Fibroblast of gingiva (primary cell): ENCODE measurements around the gene KRTAP4-1.
"Not testable (repeated sequence)": the region's sequence is repeated elsewhere in the genome, so short reads cannot be mapped to it uniquely, and the experiment has no call there.

Experiments
- DNase-seq: peaks from one replicate; pipeline ENCODE4 v3.0.0-alpha.2; 2011; ENCODE audit warnings: low read depth

Gene KRTAP4-1

DNA sequence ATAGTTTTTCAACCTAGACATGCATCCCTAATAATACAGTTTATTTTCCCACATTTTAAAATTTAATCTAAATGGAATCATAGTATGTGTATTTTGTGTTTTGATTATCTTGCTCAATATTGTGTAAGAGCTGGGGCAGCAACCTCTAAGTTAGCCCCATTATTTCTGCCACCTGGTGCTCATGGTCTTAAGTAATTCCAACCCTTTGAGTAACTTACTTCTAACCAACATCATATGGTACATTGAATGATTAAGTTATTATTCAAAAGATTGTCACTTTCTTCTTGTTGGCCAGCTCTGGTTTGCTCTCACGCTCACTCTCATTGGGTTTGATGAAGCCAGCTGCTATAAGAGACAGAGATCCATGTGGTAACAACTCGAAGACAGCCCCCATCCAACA is 12.8 kb downstream of the KRTAP4-1 start:
- DNase-seq: peak; percentile 45

DNA sequence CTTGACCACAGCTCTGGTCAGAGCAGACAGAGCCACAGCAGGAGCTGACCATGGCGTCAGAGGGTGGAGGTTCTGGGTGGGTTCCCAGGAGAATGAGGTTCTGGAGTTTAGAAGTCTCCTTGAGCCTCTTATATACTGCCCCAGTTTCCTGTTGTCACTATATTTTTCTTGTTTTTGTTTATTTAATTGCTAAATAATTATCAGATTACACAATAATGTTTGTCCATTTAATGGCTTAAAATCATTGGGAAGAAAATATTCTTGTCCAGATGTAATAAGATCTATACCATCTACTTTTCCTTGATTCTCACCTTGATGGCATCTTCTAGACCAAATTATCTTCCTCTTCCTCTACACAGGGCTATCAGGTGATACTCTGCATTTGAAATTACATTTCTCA is 16.6 kb downstream of the KRTAP4-1 start, which contains the start of gene KRTAP4-3:
Gene KRTAP4-3 (minus strand): TSS at position 101 of the 400 bp plus-strand sequence. CDS start 49 bp downstream, at position 52.
- no peak for DNase-seq

DNA sequence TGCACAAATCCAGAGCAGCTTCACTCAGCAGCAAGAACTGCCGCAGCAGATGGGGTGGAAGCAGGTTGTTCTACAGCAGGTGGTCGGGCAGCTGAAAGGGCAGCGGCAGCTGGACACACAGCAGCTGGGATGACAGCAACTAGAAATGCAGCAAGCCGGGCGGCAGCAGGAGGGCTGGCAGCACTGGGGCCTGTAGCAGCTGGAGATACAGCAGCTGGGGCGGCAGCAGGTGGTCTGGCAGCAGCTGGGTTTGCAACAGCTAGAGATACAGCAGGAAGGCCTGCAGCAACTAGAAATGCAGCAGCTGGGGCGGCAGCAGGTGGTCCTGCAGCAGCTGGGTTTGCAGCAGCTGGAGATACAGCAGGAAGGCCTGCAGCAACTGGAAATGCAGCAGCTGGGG is 17.1 kb downstream of the KRTAP4-1 start:
- no peak for DNase-seq

DNA sequence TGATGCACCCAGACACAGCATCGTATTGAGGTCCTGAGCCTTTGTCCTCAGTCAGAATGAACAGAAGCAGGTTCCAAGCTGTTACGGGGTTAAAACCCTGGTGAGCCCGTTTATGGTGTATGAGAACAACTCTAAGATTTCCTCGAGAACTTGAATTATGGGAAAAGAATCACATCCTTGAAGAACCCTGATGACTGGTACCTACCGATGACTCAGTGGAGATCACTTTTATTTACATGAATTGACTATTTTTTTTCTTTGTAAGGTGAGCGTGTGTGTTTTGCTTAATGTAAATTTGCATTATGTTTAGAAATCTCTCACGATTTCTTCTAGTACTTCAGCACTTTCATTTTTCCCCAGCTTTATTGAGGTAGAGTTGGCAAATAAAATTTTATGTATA is 20.9 kb downstream of the KRTAP4-1 start:
- DNase-seq: no peak

DNA sequence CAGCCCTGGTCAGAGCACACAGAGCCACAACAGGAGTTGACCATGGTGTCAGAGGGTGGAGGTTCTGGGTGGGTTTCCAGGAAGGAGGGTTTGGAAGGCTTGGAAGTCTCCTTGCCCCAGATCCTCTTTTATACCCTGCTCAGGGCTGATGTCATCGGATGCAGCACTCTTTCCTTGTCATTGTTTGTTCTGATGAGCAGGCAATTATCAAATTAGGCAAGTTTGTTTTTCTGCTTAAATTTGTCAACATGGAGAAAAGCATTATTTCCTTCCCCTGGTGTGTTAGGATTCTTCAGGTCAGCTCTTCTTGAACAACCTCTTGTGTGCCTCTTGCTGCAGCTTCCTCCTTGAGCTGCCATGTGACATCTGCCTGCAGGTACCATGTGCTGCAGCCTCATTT is 24.1 kb downstream of the KRTAP4-1 start, which contains the start of gene KRTAP4-4:
Gene KRTAP4-4 (minus strand): TSS at position 101 of the 400 bp plus-strand sequence. CDS start 57 bp downstream, at position 44.
- no peak for DNase-seq

DNA sequence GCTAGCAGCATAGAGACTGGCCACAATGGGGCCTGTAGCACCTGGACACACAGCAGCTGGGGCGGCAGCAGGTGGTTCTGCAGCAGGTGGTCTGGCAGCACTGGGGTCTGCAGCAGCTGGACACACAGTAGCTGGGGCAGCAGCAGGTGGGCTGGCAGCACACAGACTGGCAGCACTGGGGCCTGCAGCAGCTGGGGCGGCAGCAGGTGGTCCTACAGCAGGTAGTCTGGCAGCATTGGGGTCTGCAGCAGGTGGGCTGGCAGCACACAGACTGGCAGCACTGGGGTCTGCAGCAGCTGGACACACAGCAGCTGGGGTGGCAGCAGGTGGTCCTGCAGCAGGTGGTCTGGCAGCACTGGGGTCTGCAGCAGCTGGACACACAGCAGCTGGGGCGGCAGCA is 24.5 kb downstream of the KRTAP4-1 start:
- DNase-seq: not testable (repeated sequence)

DNA sequence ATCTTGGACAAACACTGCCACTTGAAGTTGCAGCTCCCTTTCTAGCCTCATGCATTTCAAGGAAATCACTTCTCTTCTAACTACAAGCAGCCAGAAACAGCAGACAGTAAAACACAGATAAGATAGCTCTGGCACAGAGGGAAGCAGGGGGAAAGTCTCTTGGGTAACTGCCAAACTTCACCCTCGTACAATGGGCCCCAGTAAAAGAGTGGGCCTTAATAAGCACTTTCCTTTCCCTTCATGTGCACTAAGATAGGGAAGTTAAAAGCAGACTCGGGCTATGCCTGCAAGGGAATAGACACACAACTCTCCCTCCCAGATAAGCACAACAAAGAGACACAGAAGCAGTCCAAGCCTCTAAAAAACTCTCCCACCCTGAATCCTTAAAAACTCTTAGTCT is 30.9 kb downstream of the KRTAP4-1 start:
- DNase-seq: no peak

DNA sequence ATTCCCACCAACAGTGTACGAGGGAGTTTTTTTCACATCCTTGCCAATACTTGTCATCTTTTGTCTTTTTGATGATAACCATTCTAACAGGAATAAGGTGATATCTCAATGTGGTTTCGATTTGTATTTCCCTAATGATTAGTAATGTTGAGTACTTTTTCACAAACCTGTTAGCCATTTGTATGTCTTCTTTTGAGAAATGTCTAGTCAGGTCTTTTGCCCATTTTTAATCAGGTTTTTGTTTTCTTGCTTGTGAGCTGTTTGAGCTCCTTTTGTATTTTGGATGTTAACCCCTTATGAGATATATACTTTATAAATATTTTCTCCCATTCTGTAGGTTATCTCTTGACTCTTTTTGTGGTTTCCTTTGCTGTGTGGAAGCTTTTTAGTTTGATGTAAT is 33.2 kb downstream of the KRTAP4-1 start:
- DNase-seq: no peak

DNA sequence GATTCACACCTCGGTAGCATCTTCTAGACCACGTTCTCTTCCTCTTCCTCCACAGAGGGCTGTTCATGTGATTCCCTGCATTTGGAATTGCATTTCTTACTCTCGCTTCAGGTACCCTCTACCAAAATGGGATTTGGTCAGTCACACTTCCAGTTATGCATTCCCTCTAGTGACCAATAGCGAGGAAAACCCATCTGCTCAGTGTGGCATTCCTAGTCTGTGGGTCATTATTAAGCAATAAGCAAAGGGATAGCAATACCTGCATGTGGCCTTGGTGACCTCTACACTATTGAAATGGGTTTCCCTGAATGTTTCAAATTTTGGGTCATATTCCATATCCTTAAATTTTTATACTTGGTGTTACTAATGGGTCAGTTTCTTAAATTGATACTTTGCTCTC is 34.7 kb downstream of the KRTAP4-1 start:
- DNase-seq: no peak

DNA sequence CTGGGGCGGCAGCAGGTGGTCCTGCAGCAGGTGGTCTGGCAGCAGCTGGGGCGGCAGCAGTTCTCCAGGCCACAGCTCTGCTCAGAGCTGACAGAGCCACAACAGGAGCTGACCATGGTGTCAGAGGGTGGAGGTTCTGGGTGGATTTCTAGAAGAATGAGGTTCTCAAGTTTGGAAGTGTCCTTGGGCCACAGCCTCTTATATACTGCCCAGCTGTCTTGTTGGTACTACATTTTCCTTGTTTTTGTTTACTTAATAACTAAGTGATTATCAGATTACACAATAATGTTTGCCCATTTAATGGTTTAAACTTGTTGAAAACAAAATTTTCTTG is 35.1 kb downstream of the KRTAP4-1 start, which contains the start of gene KRTAP4-5:
Gene KRTAP4-5 (minus strand): TSS at position 174 of the 334 bp plus-strand sequence. CDS start 58 bp downstream, at position 116.
- DNase-seq: no peak

DNA sequence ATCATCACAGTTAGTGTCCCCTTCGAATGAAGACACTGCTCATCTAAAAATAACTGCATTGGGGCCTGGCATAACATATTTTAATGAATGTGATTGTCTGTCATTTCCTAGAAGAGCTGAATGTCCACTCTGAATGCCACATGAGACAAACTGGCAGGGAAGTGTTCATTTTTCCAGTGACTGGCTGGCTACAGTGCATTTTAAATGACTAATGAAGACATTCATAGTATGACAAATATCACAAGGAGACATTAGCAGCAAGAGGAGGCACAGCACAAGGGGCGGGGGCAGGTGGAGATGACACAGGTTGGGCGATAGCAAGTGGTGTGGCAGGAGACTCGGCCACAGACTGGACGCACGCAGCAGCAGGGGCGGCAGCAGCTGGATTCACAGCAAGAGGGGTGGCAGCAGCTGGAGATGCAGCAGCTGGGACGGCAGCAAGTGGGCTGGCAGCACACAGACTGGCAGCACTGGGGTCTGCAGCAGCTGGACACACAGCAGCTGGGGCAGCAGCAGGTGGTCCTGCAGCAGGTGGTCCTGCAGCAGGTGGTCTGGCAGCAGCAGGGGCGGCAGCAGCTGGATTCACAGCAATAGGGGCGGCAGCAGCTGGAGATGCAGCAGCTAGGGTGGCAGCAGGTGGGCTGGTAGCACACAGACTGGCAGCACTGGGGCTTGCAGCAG is 35.6 kb downstream of the KRTAP4-1 start:
- not testable (repeated sequence) for DNase-seq

DNA sequence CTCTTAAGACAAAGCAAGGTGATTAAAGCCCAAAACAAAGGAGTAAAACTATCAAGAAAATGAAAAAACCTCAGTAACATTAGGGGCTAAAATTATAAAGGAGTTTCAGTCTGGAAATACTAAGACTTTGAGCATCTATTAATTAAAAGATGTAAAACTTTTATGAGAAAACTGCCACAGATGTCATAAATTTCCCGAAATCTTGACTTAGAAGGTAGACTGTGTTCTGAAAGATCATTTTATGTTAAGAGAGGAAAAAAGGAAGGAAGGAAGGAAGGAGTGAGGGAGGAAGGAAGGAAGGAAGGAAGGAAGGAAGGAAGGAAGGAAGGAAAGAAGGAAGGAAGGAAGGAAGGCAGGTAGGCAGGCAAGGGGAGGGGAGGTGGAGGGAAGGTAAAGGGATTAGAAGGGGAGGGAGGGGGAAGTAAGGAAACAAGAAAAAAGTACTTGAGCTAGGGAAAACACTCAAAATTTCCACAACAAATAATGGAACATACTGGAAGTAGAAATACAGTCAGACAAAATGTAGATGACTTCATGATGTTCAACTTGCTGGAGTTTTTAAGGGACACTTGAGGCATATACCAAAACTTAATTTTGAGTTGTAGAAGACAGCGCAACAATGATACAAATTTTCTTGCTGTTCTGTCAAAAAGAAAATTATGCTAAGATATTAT is 37.0 kb downstream of the KRTAP4-1 start:
- no peak for DNase-seq

DNA sequence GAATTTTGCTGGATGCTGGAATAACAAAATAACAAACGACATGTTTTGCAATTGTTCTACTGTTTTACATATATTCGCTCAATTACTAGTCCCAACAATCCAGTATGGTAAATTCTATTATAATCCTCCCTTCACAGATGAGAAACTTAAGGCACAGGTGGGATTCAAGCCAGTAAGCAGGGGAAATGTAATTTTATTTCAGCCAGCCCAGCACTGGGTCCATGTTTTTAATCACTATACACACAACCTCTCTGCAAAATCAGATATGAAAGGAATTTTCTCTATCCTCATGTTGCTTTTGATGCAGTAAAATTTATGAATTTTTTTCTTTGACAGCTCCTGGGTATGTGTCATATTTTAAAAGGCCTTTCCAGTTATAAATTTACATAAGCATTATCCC is 39.5 kb downstream of the KRTAP4-1 start:
- no peak for DNase-seq

DNA sequence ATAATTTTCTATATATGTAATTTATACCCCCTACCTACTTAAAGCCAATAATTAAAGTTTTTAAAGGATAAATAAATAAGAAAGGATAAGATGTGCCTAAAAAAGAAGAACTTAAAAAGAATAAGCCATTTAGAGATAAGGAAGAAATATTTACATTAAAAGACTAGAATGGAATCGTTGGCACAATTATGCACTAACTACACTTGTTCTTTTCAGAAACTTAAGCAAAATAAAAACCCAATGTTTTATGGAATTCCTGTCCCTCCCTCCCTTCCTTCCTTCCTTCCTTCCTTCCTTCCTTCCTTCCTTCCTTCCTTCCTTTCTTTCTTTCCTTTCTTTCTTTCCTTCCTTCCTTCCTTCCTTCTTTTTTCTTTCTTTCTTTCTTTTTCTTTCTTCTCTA is 39.9 kb downstream of the KRTAP4-1 start:
- no peak for DNase-seq

DNA sequence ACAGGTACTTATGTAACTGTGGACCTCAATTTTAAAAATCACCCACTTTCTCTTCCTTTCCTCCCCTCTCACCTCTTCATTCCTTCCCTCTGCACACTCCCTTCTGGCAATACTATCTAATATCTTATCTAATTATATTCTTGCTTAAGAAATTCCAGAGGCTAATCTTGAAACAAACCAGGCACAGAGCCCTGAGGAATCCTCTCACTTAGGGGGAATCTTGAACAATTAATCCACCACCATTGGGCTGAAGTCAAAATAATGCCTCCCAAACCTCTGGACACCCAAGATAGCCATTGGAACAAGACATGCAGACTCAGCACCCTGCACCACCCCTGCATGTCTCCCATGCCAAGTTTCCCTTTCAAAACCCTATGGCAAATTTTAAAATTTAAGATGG is 43.4 kb downstream of the KRTAP4-1 start:
- no peak for DNase-seq

DNA sequence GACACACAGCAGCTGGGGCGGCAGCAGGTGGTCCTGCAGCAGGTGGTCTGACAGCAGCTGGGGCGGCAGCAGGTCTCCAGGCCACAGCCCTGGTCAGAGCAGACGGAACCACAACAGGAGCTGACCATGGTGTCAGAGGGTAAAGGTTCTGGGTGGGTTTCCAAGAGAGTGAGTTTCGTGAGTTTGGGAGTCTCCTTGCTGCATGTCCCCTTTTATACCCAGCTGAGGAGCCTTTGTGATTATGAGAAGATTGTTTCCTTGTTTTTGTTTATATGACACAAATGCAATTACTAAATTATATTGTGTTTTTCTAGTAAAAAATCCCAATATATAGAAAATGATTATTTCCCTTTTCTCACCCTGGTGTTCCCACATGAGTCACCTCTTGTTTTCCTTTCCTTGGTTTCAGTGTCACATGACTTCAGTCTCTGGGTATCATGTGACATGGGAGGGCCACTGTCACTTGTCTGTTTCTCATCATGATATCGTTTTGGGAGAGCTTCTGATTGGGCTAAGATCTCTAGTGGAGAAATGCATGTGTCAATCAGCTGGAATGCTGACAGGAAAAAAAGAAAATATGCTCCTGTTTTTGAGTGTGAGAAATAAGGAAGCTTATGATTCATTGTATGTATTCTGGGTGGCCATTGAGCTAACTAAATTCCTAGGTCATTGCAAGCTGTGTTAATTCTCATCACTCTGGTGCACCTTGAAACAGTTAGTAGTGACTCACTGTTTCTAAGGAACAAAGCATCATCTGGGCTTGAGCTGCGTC is 44.2 kb downstream of the KRTAP4-1 start, which contains the start of gene KRTAP4-6:
Gene KRTAP4-6 (minus strand): TSS at position 185 of the 772 bp plus-strand sequence. CDS start 57 bp downstream, at position 128.
- peak; percentile 17 for DNase-seq

DNA sequence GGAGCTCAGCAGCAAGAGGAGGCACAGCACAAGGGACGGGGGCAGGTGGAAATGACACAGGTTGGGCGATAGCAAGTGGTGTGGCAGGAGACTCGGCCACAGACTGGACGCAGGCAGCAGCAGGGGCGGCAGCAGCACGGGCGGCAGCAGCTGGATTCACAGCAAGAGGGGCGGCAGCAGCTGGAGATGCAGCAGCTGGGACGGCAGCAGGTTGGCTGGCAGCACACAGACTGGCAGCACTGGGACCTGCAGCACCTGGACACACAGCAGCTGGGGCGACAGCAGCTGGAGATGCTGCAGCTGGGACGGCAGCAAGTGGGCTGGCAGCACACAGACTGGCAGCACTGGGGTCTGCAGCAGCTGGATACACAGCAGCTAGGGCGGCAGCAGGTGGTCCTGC is 44.8 kb downstream of the KRTAP4-1 start:
- not testable (repeated sequence) for DNase-seq
